ENCODE results near the gene MYZAP.
"Not testable (repeated sequence)": the region's sequence is repeated elsewhere in the genome, so short reads cannot be mapped to it uniquely, and the experiment has no call there.

The MYZAP gene

DNA sequence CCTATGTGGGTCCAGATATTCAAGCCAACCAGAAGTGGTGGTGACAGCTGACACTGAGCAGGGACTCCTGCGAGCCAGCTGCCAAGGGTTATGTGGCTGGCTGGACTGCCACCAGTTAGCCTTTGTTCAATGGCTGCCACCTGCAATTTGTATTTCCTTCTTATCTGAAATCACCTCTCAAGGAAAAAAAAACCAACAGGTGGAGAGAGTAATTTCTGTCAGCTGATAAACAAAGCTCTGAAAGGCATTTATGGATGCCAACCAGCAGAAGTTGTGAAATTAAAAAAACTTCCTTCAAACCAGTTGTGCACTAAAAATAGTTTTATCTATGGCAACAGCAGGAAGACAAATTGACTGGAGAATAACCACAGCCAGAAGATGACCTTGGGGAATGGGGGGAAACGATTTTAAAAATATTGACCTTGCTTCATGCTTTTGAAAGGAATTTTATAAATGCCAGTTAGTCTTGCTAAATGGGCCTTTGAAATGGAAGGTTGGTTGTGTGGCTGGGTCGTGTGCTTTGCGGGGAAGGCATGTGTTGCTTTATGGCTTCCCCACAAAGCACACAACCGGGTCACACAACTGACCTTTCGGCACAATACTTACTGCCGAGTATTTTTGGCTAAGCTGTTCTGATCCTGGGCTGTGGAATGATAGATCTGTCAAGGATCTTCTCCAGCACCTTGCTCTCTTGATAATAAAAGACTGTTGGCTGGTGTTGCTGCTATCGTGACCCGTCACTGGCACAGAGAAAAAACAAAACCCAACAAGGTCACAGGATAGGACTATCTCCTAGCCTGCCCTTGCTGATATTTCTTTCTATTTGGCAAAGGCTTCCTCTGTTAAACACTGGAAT, 3.5 kb downstream of the MYZAP start:
- DNase-seq, result peak; percentile 85

DNA sequence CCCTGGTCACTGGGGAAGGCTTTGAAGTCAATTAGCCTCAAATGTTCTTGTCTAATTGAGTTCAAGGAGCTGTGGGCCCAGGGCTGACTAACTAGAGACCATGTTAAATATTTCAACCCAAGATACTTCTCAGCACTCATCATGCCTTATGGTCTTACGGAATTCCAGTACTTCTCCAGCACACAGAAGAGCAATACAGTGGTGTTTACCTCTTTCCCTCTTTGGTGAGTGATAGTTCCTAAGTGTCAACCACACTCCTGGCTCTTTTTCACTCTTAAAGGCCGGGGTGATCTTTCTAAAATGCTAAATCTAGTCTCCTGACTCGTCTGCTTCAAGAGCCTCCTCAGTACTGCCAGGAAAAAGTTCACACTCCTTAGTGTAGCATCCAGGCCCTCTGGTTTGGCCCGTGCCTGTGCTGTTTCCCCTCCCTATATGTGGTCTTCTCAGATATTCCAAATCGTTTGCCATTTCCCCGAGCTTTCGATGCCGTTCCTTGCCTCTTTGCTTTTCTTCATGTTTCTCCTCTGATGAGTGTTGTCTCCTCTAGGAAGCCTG, 4.7 kb downstream of the MYZAP start:
- DNase-seq, result no peak

DNA sequence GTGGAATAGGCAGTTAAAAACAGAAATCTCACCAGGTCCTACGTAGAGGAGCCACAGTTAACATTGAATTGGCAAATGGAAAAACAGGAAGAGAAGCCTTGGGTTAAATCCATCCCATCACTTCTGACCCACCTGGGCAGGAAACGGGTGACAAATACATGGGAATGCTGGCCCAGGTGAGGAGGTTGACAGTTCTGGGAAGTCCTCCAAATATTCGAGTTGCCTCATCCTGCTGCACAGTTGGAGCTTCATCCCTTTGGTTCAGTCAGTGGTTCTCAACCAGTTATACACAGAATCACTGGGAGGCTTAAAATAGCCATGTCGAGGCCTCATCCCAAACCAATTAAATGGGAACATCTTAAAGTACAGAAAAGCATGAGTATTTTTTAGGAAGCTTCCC, 5.3 kb downstream of the MYZAP start:
- DNase-seq, result no peak

DNA sequence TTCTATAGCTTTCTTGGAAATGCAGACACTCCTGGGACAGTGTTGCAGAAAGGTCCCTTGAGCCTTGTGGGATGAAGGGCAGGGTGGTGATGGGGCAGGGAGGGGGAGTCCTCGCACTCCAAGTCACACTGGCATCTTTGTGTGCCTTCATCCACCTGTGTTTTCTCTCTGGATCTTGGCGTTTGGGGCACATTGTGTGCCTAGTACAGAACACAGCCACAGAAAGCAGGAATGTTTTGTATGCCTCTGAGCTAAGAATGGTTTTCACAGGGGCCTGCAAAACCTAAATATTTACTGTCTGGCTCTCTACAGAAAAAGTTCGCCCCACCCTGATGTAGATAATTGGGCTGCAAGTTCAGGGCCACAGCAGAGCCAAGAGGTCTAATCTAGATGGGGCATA, 5.7 kb downstream of the MYZAP start:
- DNase-seq, result no peak

DNA sequence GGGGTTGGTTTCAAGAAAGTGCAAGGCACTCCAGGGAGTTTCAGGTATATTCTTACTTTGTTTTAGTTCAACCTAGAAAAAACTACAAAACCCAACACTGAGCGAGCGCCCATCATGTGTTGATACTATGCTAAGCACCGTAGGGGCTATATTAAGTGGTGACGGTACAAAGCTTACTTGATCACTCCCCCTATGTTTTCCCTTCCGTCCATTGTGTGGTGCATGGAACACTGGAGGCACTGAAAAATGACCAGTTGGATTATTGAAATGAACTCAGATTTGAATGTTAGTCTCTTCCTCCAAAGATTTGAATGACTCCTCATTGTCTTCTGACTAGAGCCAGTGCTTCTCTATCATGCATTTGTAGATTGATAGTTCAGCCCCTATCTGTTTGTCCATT, 6.6 kb downstream of the MYZAP start:
- no peak for DNase-seq

DNA sequence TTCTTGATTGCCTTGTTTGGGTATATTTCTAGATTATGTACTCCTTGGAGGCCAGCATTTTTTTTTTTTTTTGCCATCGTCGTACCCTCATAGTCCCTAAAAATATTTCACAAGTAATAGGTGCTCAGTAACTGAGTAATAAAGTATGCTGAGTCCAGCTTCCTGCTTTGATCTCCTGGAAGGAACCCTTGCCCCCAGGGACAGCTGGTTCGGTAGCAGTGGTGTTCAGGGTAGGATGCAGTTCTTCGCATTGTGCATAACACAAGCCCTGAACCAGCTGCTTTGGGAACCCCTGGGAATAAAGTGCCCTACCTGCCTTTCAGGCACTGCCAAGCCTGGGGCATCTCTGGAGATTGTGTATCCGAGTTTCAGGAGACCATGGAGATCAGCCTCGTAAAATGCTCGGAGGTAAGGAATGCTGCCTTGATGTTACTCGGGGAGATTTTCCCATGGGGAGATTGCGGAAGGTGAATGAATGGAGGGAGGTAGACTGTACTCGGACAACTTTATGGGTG, 7.6 kb downstream of the MYZAP start:
- DNase-seq, result no peak

DNA sequence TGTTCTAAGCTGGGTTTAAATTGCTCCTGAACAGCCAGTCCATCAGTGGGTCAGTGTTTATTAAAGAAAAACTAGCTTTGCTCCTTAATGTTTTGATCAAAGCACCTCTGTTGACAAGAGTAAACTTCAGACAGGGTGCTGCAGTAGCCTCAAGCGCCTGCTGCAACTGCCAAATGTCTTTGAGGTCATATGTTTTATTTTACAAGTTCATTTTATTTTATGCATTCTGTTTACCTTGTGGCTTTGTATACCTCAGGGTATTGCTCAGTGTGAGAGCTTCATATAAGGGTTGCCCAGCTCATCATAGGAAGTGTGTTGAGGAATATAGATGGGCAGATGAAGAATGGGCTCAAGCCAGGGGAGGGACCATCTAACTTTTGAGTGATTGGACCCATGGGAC, 8.5 kb downstream of the MYZAP start:
- DNase-seq, result no peak

DNA sequence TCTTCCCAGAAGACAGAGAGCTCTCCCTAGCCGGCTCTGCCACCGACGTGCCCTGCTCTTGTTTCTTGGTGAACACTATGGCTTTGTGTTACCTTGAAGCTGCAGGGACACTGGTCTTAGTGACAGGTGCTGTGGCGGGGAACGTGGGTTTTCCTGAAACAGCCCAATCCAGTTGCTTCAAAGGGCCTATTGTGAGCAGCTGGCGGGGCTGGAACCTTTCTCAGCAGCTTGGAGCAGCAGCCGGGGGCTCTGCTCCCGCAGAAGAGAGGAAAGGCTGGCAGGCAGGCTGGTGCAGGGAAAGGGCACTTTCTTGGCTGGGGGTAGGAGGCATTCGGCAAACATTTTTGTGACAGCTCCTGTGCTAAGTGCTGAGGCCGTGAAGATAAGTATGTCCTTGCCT, 12.8 kb downstream of the MYZAP start:
- DNase-seq, result no peak

DNA sequence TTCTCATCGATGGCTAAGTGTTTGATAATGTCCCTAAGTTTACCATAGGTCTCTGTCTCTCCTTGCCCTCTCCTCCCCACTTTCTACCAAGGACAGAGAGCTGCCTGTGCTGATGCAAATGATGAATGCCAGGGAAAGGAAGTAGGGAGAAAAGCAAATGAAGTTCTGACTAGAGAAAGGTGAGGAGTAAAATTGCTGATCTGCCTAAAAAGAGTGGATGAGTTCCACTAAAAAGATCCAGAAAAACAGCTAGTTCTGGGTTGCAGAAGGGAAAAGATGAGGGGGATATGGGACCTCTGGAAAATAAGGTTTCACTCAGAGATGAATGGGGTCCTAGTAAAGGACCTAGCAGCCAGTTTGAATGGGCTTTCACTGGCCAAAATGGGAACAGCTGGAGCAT, 13.8 kb downstream of the MYZAP start:
- no peak for DNase-seq

DNA sequence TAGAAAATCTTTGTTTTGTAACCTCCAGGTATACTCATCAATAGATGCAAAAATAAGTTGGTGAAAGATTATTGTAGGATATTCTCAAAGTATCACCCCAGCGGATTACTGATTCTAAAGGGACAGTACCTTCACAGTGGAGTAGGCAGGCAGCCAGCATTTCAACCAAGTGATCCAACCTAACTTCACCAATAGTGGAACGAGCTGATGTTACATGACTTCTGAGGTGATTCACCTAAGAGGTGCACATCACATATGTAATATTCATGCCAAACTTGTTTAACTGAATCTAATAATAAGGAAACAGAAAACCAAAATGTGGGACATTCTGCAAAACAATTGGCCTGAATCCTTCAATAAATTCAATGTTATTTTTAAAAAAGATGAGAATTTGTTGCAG, 14.3 kb downstream of the MYZAP start:
- no peak for DNase-seq

DNA sequence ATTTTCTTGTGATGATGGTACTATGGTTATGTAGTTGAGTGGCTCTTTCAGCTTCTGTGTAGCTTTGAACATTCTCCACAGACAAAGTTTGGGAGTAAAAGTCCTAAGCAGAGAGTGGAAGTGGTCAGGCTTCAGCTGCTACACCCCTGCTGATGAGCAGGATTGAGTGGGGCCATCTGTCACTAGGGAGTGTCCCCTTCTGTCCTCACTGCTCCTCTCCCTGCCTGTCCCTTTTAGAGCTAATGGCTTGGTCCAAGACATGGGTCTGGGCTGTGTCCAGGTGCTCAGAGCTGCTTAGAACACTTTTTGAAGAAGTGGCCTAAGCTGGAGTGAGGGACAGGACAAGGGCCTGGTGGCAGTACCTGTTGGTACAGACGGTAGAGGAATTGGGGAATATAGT, 15.1 kb downstream of the MYZAP start:
- no peak for DNase-seq

DNA sequence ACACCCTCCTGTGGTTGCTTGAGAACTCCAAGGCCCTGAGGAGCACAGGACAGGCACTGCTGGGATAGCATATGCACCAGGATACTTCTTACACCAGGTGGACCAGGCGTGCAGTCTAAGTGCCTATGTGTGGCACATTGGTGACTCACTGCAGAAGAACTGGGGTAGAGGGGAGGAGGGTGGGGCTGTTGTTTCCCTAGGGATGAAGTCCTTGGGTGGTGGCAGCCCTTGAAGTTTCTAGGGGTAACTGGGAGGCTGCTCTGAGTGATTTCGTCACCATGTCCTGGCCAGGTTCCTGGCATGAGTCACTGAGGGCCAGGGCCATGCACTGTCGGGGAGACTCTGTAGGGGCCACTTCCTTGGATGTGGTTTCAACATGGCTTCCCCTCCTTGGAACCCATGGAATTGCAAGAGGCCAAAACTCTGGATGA, 15.9 kb downstream of the MYZAP start:
- DNase-seq, result no peak

DNA sequence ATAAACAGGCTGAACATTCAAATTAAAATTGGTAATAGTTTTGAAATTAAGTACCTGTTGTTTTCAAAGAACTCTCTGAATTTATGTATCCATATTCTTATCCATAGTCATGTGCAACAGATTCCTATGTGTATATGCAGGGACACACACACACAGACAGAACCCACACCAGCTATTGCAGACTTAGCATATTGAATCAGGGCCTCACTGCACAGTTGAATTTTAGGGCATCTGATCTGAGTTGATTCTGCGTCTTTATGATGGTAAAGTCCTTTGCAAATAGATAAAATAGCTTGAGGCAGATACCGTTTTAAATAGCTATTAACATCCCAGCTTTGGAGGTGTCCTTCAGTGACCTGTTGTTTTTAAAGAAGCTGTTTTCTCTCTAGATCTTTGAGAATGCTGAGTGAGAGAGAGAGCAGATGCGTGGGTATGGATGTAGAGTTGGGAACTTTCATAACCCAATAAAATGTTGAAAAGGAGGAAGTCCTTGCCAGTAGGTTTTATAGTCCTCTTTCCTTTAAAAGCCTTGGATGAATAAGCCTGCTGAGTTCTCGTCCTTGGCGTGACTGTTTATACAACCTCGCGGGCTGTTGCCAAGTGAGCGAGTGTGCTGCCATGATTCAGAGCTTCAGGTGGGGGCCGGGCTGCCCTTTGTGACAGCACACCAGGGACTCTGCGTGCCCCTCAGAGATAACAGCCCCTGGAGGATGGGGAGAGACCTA, 18.3 kb downstream of the MYZAP start:
- DNase-seq, result peak; percentile 54

DNA sequence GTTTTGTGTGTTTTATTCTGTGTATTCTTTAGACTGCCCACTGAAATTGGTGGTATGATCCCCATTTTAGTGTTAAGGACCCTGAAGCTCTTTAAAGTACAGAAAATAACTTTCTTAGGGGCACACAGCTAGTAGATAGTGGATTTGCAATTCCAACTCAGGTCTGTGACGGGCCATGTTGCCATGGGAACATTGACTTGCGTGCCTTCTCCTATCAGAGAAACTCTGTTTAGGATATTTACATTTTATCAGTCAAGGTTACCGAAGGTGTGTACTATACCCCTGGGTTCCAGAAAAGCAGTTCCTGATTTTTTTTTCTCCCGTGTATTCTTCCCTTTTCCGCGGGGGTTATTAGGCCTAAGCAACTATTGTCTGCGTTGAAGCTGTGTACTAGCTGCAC, 19.4 kb downstream of the MYZAP start:
- DNase-seq, result no peak

DNA sequence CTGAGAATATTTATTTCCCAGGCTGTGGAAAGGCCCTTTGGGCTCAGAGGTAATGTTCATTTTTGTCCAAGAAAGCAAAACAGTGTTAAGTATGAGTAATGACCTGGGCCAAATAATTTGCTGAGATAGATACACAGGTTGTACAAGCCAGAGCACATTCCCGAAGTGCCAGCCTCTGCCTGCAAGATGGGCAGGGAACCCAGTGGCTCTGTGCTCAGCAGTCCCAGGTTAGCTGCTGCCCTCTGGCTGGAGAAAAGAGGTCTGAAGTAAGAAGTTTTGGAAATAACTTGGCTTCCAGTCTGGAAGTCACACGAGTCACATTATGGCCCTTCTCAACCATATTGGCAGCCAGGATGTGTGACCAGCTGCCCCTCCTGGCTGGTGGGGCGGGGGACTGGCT, 20.2 kb downstream of the MYZAP start:
- peak; percentile 3 for DNase-seq

DNA sequence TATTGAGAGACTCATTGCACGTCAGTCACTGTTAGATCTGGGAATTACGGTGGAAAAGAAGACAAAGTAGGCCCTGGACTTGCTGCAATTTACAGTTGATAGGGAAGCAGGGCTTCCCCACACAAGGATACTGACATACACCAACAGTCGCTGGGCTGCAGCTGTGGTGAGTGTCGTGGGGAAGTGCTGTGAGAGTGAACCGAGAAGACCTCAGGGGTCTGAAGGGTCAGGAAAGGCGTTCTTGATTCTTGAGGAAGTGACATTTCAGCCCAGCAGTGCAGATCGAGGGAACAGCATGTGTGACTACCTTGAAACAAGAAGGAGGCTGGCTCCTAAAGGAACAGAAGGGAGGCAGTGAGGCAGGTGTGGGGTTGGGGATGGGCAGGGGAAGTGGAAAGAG, 22.5 kb downstream of the MYZAP start:
- DNase-seq, result no peak

DNA sequence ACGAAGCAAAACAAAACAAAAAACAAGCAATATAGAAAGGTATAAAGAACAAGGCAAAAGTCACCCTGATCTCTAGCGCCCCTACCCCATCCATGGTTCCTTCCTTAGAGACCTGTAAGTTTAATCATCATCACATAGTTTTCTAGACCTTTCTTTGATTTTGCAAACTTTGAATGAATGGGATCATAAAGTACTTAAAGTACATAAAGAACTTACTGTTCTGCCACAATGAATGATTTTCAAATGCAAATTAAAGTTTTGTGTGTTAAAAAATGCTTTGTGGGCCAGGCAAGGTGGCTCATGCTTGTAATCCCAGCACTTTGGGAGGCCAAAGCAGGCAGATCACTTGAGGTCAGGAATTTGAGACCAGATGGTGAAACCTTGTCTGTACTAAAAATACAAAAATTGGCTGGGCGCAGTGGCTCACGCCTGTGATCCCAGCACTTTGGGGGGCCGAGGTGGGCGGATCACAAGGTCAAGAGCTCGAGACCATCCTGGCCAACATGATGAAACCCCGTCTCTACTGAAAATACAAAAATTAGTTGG, 24.3 kb downstream of the MYZAP start:
- DNase-seq, result not testable (repeated sequence)

DNA sequence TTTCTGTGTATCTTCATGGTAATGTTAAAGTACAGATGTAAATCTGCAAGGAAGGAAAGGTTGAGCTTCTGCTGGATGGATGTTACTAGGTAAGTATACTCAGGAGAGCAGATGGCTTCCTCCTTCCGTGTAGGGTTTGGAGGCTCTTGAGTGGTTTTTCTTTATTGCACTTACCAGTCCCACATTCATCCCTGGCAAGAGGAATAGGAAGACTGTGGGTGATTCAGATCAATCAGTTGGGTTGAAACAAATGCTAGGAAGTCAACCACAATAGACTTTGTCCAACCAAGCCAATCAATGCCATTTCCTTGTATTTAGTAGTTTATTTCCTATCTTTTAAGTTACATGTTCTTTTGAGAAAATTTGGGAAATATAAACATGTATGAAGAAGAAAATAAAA, 26.6 kb downstream of the MYZAP start:
- DNase-seq, result no peak

DNA sequence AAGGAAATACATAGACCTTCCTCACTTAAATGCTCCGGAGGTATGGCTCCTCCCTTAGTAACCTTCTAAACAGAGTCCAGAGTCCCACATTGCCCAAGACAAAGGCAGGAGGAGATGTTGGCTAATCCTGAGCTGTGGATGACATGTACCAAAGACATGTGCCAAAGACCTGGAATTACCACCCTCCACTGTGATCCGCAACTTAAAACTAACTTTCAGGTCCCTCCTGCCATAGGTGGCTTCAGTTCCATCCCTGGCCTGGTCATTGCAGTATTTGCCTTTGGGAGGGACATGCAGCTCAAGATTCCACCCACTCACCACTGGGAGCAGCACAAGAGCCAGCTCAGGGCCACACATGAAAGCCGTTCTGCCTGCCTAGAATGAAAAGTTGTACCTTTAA, 28.0 kb downstream of the MYZAP start:
- DNase-seq, result no peak

DNA sequence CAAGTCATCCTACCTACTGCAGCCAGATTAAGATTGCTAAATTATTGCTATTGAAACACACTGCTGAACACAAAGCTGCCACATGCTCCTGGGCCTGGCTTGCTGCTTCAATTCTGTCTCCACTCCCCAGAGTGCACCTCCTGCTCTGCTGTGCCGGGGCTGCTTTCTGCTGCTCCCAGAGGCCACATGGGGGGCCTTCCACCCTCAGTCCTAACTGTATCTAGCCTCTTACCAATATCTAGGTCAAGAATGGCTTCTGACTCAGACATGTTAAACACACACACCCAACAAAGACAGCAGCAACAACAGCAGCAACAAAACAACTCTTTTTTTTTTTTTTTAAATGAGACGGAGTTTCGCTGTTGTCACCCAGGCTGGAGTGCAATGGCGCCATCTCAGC, 33.0 kb downstream of the MYZAP start:
- no peak for DNase-seq

DNA sequence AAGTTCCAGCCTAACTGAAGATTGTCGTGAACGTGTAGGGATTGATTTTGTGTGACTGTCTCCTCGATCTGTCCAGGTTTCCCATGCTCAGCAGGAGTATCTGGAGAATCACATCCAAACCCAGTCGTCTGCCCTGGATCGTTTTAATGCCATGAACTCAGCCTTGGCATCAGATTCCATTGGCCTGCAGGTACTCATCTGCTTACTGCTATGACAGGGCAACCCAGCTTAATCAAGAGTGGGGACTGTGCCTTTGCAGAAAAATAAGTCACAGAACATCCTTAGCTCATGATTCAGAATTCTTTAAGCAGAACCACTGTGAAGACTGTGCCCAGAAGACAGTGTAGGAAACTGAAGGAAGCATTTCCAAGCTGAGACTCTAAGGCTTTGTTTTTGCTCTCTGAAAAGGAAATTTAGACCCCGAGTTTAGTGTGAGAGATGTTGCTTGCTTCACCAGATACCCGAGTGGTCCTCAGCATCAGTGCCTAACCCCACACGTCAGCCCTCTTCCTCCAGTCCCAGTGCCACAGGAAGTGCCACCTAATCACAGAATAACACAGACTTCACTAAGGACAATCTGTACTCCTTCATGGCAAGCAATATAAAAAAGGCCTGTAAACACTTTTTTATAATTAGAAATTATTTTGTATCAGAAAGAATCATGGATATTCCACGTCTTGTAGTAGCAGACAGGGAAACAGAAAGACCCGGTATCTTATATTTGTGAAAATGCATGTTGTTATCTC, 34.2 kb downstream of the MYZAP start:
- no peak for DNase-seq

DNA sequence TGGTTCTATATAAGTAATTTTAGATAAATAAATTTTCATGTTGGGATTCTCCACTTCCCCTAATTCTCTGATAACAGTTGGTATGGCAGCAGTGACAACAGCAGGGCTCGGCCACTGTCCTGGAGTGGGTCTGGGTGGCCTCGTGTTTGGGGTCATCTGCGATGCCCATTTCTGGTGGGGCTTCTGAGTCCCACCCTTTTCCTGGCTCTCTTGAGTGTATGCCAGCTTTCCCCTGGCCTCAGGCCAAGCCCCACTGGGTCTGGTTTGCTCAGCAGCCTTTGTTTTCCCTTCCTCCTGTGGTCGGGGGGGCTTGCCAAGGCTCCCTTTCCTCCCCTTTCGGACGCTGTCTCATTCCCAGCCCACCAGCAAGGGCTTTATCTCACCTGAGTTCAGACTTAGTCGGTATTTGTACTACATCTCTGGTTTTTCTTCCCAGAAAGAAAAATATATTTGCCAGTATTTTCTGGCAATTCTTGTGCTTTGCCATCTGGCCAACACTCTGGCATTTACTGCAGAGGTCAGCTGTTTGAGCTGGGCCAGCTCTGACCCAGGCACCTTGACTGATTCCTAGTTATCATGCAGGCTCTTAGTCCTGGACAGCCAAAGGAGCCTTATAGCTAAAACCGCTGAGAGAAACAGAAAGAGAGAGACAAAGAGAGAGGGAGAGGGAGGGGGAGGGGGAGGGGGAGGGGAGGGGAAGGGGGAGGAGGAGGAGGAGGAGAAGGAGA, 35.2 kb downstream of the MYZAP start:
- no peak for DNase-seq

Measured in NCI-H146 (cell line).